ENCODE data around the gene TMPRSS9.

- TF ChIP-seq CTCF (IDR thresholded peaks at IDR 0.05) (no peak), POLR2A (IDR thresholded peaks at IDR 0.05) (no peak)
Measured at GRCh38 chr19:2357279-2358206, 2.5 kb upstream of the TMPRSS9 start.

Measured in heart left ventricle (tissue), 13 donors.